Measurements from ENCODE around the gene ZMYM2.

DNA sequence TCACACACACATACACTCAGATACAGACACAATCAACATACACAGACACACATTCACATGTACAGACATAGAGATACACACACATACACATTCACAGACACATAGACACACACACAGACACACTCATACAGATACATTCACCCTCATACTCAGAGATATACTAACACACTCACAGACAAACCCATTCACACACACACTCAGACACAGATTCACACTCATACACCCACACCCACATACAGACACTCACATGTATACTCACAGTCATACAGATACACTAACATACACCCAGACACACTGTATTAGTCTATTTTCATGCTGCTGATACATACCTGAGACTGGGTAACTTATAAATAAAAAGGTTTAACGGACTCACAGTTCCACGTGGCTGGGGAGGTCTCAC lies 171.5 kb downstream of the ZMYM2 start:
- TF ChIP-seq, protein P1, sequence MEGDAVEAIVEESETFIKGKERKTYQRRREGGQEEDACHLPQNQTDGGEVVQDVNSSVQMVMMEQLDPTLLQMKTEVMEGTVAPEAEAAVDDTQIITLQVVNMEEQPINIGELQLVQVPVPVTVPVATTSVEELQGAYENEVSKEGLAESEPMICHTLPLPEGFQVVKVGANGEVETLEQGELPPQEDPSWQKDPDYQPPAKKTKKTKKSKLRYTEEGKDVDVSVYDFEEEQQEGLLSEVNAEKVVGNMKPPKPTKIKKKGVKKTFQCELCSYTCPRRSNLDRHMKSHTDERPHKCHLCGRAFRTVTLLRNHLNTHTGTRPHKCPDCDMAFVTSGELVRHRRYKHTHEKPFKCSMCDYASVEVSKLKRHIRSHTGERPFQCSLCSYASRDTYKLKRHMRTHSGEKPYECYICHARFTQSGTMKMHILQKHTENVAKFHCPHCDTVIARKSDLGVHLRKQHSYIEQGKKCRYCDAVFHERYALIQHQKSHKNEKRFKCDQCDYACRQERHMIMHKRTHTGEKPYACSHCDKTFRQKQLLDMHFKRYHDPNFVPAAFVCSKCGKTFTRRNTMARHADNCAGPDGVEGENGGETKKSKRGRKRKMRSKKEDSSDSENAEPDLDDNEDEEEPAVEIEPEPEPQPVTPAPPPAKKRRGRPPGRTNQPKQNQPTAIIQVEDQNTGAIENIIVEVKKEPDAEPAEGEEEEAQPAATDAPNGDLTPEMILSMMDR (IDR thresholded peaks at IDR 0.05; ENCODE audit: low read length): no peak
- TF ChIP-seq EZH2 (optimal IDR thresholded peaks at IDR 0.05; ENCODE audit: low read depth, low read length): no peak
